ENCODE results near the gene ZSCAN26. TPM values are rescaled to one million over a fixed set of nuclear protein-coding genes. Genes with fewer than 3 reads are reported as not detected.

ZSCAN26 gene
- total RNA-seq, 4 donors from 2014 or later: 4.9 to 23.3 (median 11.4) TPM

DNA sequence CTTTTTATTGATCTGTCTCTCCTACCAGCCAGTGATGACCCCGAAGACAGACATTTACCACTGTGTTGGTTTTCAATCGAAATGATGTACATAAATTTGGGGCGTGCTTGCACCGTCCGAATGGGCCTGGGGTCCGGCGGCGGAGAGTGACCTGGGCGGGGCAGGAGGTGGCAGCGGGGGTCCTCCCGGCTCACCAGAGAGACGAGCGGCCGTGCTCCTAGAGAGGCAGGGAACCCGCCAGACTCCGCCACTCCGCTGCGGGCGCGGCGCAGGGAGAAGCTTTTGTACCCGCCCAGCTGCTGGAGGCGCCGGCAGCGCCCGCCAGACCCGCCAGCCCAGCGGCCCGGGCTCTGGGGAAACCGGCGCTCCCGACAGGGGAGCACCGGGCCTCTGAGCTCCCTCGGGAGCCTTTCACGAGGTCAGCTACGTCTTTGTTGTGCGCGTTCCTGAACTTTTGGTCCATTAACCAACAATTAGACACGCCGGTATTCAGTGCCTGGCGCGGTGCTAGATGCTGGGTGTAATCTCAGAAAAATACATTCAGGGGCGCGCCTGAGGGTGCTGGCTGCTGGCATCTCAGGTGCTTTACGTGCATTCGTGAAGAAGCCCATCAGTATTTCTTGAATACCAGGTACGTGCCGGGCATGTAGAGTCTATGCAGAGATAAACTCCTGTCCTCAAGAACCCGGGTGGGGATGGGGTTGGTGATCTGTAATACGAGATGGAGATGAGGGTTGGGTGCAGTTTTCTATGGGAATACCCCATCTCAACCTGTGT lies 14.5 kb downstream of the ZSCAN26 start, which contains the start of gene PGBD1:
Gene PGBD1, plus strand, starts transcription at position 285 of the 777 bp plus-strand sequence. CDS start 2,242 bp downstream, outside the sequence.
- Histone ChIP-seq H3K27me3 (no peaks in the 10 kb centered on the region), H3K4me1 (peaks cover 10% of the 10 kb centered on the region), H3K9me3 (no peaks in the 10 kb centered on the region), H3K27ac (no peak within 1 kb of the TSS), H3K36me3 (peaks cover 11% of the 10 kb centered on the region), H3K4me3 (peak within 1 kb of the TSS; percentile 65)
- under 1% methylated on average over 31 of the region's 50 CpGs for WGBS
- peak in 1 of 2 donors; percentile 67 for DNase-seq (ENCODE audit: low spot score in 2 of 2)
- TF ChIP-seq POLR2AphosphoS5 (IDR thresholded peaks at IDR 0.05): no peak
- no peak for TF ChIP-seq EP300 (IDR thresholded peaks at IDR 0.05)
- TF ChIP-seq CTCF (IDR thresholded peaks at IDR 0.05): no peak
- no peak for TF ChIP-seq POLR2A (IDR thresholded peaks at IDR 0.05)

DNA sequence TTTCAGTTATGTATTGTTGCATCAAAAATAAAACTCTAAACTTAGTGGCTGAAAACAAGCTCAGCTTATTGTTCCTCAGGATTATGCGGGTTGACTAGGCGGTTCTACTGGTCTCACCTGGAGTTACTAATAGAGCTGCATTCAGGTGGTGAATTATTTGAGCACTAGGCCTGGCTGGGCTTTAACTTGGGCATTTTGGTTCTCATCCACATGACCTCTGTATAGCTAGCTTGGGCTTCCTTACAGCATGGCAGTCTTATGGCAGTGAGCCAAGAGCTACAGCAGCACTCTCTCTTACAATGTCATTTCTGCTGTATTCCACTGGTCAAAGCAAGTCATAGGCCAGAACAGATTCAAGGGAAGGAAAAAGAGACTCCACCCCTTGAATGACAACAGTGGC lies 16.0 kb downstream of the ZSCAN26 start:
- Histone ChIP-seq H3K27me3 (no peaks in the 10 kb centered on the region), H3K27ac (no peak overlapping the region), H3K36me3 (peaks cover 9% of the 10 kb centered on the region), H3K9me3 (no peaks in the 10 kb centered on the region), H3K4me1 (peaks cover 10% of the 10 kb centered on the region), H3K4me3 (no peak overlapping the region)
- TF ChIP-seq EP300 (IDR thresholded peaks at IDR 0.05) (no peak), POLR2AphosphoS5 (IDR thresholded peaks at IDR 0.05) (no peak), CTCF (IDR thresholded peaks at IDR 0.05) (no peak), POLR2A (IDR thresholded peaks at IDR 0.05) (no peak)
- WGBS: 100% methylated on average over 2 of the region's 2 CpGs
- DNase-seq (ENCODE audit: low spot score in 2 of 2): no peak

- H3K27me3 ChIP-seq: no peaks in the 10 kb centered on the region
- no peak for DNase-seq (ENCODE audit: low spot score in 2 of 2)
- peaks cover 5% of the 10 kb centered on the region for H3K36me3 ChIP-seq
- TF ChIP-seq EP300 (IDR thresholded peaks at IDR 0.05): no peak
- TF ChIP-seq POLR2A (IDR thresholded peaks at IDR 0.05): no peak
- no peaks in the 10 kb centered on the region for H3K9me3 ChIP-seq
- no peaks in the 10 kb centered on the region for H3K4me1 ChIP-seq
- H3K27ac ChIP-seq: no peak overlapping the region
- no peak overlapping the region for H3K4me3 ChIP-seq
Observed at GRCh38 chr6:28291573-28291972, 24.6 kb downstream of the ZSCAN26 start.

- H3K27me3 ChIP-seq: no peaks in the 10 kb centered on the region
- no peak for DNase-seq (ENCODE audit: low spot score in 2 of 2)
- no peaks in the 10 kb centered on the region for H3K9me3 ChIP-seq
- no peak overlapping the region for H3K27ac ChIP-seq
- peaks cover 5% of the 10 kb centered on the region for H3K36me3 ChIP-seq
- no peak for TF ChIP-seq CTCF (IDR thresholded peaks at IDR 0.05)
- no peak overlapping the region for H3K4me3 ChIP-seq
- no peaks in the 10 kb centered on the region for H3K4me1 ChIP-seq
- 96% methylated on average over 5 of the region's 5 CpGs for WGBS
Observed at GRCh38 chr6:28295326-28295725, 28.4 kb downstream of the ZSCAN26 start.

GRCh38 chr6:28296520-28297060 lies 29.6 kb downstream of the ZSCAN26 start:
- no peak for DNase-seq (ENCODE audit: low spot score in 2 of 2)
- Histone ChIP-seq H3K4me1 (no peaks in the 10 kb centered on the region), H3K9me3 (no peaks in the 10 kb centered on the region), H3K27ac (no peak overlapping the region), H3K4me3 (no peak overlapping the region), H3K36me3 (peaks cover 5% of the 10 kb centered on the region), H3K27me3 (no peaks in the 10 kb centered on the region)
- no peak for TF ChIP-seq EP300 (IDR thresholded peaks at IDR 0.05)
- TF ChIP-seq CTCF (IDR thresholded peaks at IDR 0.05): no peak
- no peak for TF ChIP-seq POLR2AphosphoS5 (IDR thresholded peaks at IDR 0.05)
- WGBS: 91% methylated on average over 7 of the region's 7 CpGs

Measured in suprapubic skin (tissue), 4 donors.